ENCODE measurements around the gene SLC6A16.

GRCh38 chr19:49324801-49325576, at the start of gene SLC6A16:
- TF ChIP-seq POLR2A (IDR thresholded peaks at IDR 0.05) = no peak
- TF ChIP-seq CTCF (IDR thresholded peaks at IDR 0.05) = no peak
